Measurements from ENCODE around the gene TCN2. TPM values are rescaled to one million over a fixed set of nuclear protein-coding genes. Genes with fewer than 3 reads are reported as not detected.

TCN2 gene
- total RNA-seq, 2 experiments from 2014 or later: 0.19 to 0.41 TPM

- peaks cover 12% of the 10 kb centered on the region for H3K36me3 Mint-ChIP-seq
- CTCF ChIA-PET: no interaction called here
- H3K9me3 Mint-ChIP-seq (ENCODE audit: low read depth): no peaks in the 10 kb centered on the region
- no peak for DNase-seq
- peaks cover 1% of the 10 kb centered on the region for H3K4me1 Mint-ChIP-seq
- no peak overlapping the region for H3K4me3 Mint-ChIP-seq
- peaks cover 20% of the 10 kb centered on the region for H3K27me3 Mint-ChIP-seq
- H3K27ac Mint-ChIP-seq: no peak overlapping the region
- no peak for ATAC-seq
These were observed 34.8 kb upstream of the TCN2 start for GRCh38 chr22:30572210-30572609.

GRCh38 chr22:30572840-30573593 lies 34.0 kb upstream of the TCN2 start:
- Mint-ChIP-seq H3K36me3 (peaks cover 15% of the 10 kb centered on the region), H3K4me1 (peaks cover 1% of the 10 kb centered on the region), H3K4me3 (no peak overlapping the region), H3K27ac (no peak overlapping the region), H3K27me3 (peaks cover 20% of the 10 kb centered on the region), H3K9me3 (ENCODE audit: low read depth) (no peaks in the 10 kb centered on the region)
- DNase-seq (no peak), ATAC-seq (no peak)
- CTCF ChIA-PET: no interaction called here

GRCh38 chr22:30573594-30574094 lies 33.3 kb upstream of the TCN2 start:
- H3K27ac Mint-ChIP-seq: no peak overlapping the region
- no peak overlapping the region for H3K4me3 Mint-ChIP-seq
- H3K4me1 Mint-ChIP-seq: peaks cover 1% of the 10 kb centered on the region
- CTCF ChIA-PET: no interaction called here
- no peak for ATAC-seq
- H3K27me3 Mint-ChIP-seq: peaks cover 17% of the 10 kb centered on the region
- no peak for DNase-seq
- H3K36me3 Mint-ChIP-seq: peaks cover 15% of the 10 kb centered on the region
- no peaks in the 10 kb centered on the region for H3K9me3 Mint-ChIP-seq (ENCODE audit: low read depth)

- CTCF ChIA-PET: no interaction called here
These were observed 32.6 kb upstream of the TCN2 start, which contains the start of gene GAL3ST1 for GRCh38 chr22:30574095-30574981. Gene GAL3ST1, minus strand, starts transcription at chr22:30574665. Its CDS starts 17,273 bp downstream, at chr22:30557392.

GRCh38 chr22:30574997-30575671 lies 31.8 kb upstream of the TCN2 start:
- Mint-ChIP-seq H3K27ac (no peak overlapping the region), H3K36me3 (peaks cover 26% of the 10 kb centered on the region), H3K4me3 (no peak overlapping the region), H3K4me1 (peaks cover 1% of the 10 kb centered on the region), H3K27me3 (peaks cover 11% of the 10 kb centered on the region), H3K9me3 (ENCODE audit: low read depth) (no peaks in the 10 kb centered on the region)
- DNase-seq: no peak
- ATAC-seq: no peak
- CTCF ChIA-PET: no interaction called here

More at GRCh38 chr22:30574095-30574981, 32.6 kb upstream of the TCN2 start, which contains the start of gene GAL3ST1:
- no peak within 1 kb of the TSS for H3K27ac Mint-ChIP-seq
- no peaks in the 10 kb centered on the region for H3K9me3 Mint-ChIP-seq (ENCODE audit: low read depth)
- H3K4me3 Mint-ChIP-seq: no peak within 1 kb of the TSS
- H3K27me3 Mint-ChIP-seq: peaks cover 14% of the 10 kb centered on the region
- no peak for DNase-seq
- H3K36me3 Mint-ChIP-seq: peaks cover 18% of the 10 kb centered on the region
- H3K4me1 Mint-ChIP-seq: peaks cover 1% of the 10 kb centered on the region
- no peak for ATAC-seq

GRCh38 chr22:30575859-30576258 lies 31.1 kb upstream of the TCN2 start:
- DNase-seq (no peak), ATAC-seq (no peak)
- Mint-ChIP-seq H3K4me3 (no peak overlapping the region), H3K27ac (no peak overlapping the region), H3K4me1 (peaks cover 1% of the 10 kb centered on the region), H3K27me3 (peaks cover 11% of the 10 kb centered on the region), H3K36me3 (peaks cover 32% of the 10 kb centered on the region), H3K9me3 (ENCODE audit: low read depth) (no peaks in the 10 kb centered on the region)
- CTCF ChIA-PET: no interaction called here

- H3K9me3 Mint-ChIP-seq (ENCODE audit: low read depth): no peaks in the 10 kb centered on the region
- H3K27ac Mint-ChIP-seq: no peak overlapping the region
- no peak for ATAC-seq
- CTCF ChIA-PET: no interaction called here
- DNase-seq: no peak
- H3K27me3 Mint-ChIP-seq: peaks cover 8% of the 10 kb centered on the region
- H3K4me1 Mint-ChIP-seq: peaks cover 1% of the 10 kb centered on the region
- H3K4me3 Mint-ChIP-seq: no peak overlapping the region
- peaks cover 35% of the 10 kb centered on the region for H3K36me3 Mint-ChIP-seq
These were observed 28.5 kb upstream of the TCN2 start for GRCh38 chr22:30578481-30578880.

GRCh38 chr22:30580896-30581295 lies 26.1 kb upstream of the TCN2 start:
- no peaks in the 10 kb centered on the region for H3K27me3 Mint-ChIP-seq
- ATAC-seq: no peak
- peaks cover 42% of the 10 kb centered on the region for H3K36me3 Mint-ChIP-seq

GRCh38 chr22:30582051-30582450 lies 24.9 kb upstream of the TCN2 start:
- no peak for ATAC-seq

More at GRCh38 chr22:30580896-30581295, 26.1 kb upstream of the TCN2 start:
- DNase-seq: no peak
- CTCF ChIA-PET: no interaction called here
- H3K4me1 Mint-ChIP-seq: no peaks in the 10 kb centered on the region
- no peak overlapping the region for H3K27ac Mint-ChIP-seq
- no peak overlapping the region for H3K4me3 Mint-ChIP-seq
- H3K9me3 Mint-ChIP-seq (ENCODE audit: low read depth): no peaks in the 10 kb centered on the region

GRCh38 chr22:30582788-30583545 lies 24.0 kb upstream of the TCN2 start:
- H3K36me3 Mint-ChIP-seq: peaks cover 43% of the 10 kb centered on the region
- DNase-seq: no peak
- no peak overlapping the region for H3K27ac Mint-ChIP-seq
- no peaks in the 10 kb centered on the region for H3K27me3 Mint-ChIP-seq
- H3K4me3 Mint-ChIP-seq: no peak overlapping the region
- H3K4me1 Mint-ChIP-seq: no peaks in the 10 kb centered on the region
- CTCF ChIA-PET: interaction anchor here (0.6 kb wide), 1 partner anchor 1353 kb away, joined by 3 read pairs; no protein-coding TSS in a partner anchor
- no peak for ATAC-seq
- H3K9me3 Mint-ChIP-seq (ENCODE audit: low read depth): no peaks in the 10 kb centered on the region

More at GRCh38 chr22:30582051-30582450, 24.9 kb upstream of the TCN2 start:
- CTCF ChIA-PET: interaction anchor here (0.6 kb wide), 1 partner anchor 1354 kb away, joined by 3 read pairs; no protein-coding TSS in a partner anchor
- H3K27me3 Mint-ChIP-seq: no peaks in the 10 kb centered on the region
- H3K4me3 Mint-ChIP-seq: no peak overlapping the region
- no peak for DNase-seq
- no peaks in the 10 kb centered on the region for H3K4me1 Mint-ChIP-seq
- H3K36me3 Mint-ChIP-seq: peaks cover 42% of the 10 kb centered on the region
- H3K27ac Mint-ChIP-seq: no peak overlapping the region
- no peaks in the 10 kb centered on the region for H3K9me3 Mint-ChIP-seq (ENCODE audit: low read depth)

GRCh38 chr22:30584441-30584840 lies 22.5 kb upstream of the TCN2 start:
- H3K9me3 Mint-ChIP-seq (ENCODE audit: low read depth): no peaks in the 10 kb centered on the region
- H3K4me3 Mint-ChIP-seq: no peak overlapping the region
- no peak for ATAC-seq
- CTCF ChIA-PET: no interaction called here
- H3K4me1 Mint-ChIP-seq: no peaks in the 10 kb centered on the region
- no peak overlapping the region for H3K27ac Mint-ChIP-seq
- H3K36me3 Mint-ChIP-seq: peaks cover 42% of the 10 kb centered on the region
- no peak for DNase-seq
- no peaks in the 10 kb centered on the region for H3K27me3 Mint-ChIP-seq

- H3K4me1 Mint-ChIP-seq: no peaks in the 10 kb centered on the region
- no peaks in the 10 kb centered on the region for H3K9me3 Mint-ChIP-seq (ENCODE audit: low read depth)
- no peak for DNase-seq
- CTCF ChIA-PET: no interaction called here
- H3K4me3 Mint-ChIP-seq: no peak overlapping the region
- H3K36me3 Mint-ChIP-seq: peaks cover 27% of the 10 kb centered on the region
- H3K27ac Mint-ChIP-seq: no peak overlapping the region
- H3K27me3 Mint-ChIP-seq: no peaks in the 10 kb centered on the region
- no peak for ATAC-seq
These were observed 20.6 kb upstream of the TCN2 start for GRCh38 chr22:30586414-30586813.

All from activated CD8-positive, alpha-beta memory T cell treated with anti-CD3 and anti-CD28 coated beads, Interleukin-2, amount 10 ng/mL, durations not matched to agents 7 days and 5 days (primary cell).